ENCODE results near the gene PROSER2. TPM values are rescaled to one million over a fixed set of nuclear protein-coding genes. Genes with fewer than 3 reads are reported as not detected.
A peak's percentile ranks its signal among the peaks of the same experiment; 100 is the strongest.

PROSER2 gene
- polyA plus RNA-seq, 1 donor (not counting 4 experiments of a cell fraction or from before 2014, with no cell fraction given), result 10.2 TPM

- FAIRE-seq, result peak; percentile 92
- no peak for DNase-seq (ENCODE audit: low read depth, low spot score)
- Histone ChIP-seq H4K20me1 (ENCODE audit: control insufficient read depth, extremely low read depth, insufficient read depth, low read length) (peaks cover 2% of the 10 kb centered on the region), H3K9me3 (ENCODE audit: control insufficient read depth, low read depth, low read length) (no peaks in the 10 kb centered on the region), H3K36me3 (ENCODE audit: control insufficient read depth in 2 of 2, extremely low read depth in 1 of 2, insufficient read depth in 2 of 2, low read length in 2 of 2) (peaks cover 0 to 3% of the 10 kb centered on the region in 2 experiments), H3K4me3 (ENCODE audit: control insufficient read depth in 2 of 3, extremely low read depth in 1 of 3, insufficient read depth in 2 of 3, low read depth in 1 of 3, low read length in 3 of 3) (peak overlapping the region in 1 of 3 experiments; percentile 6), H3K4me2 (ENCODE audit: control insufficient read depth, extremely low read depth, insufficient read depth, low read depth, low read length) (peak overlapping the region; percentile 71), H3K9ac (ENCODE audit: control insufficient read depth, extremely low read depth, insufficient read depth, low read length) (peak overlapping the region; percentile 33), H3K4me1 (ENCODE audit: control insufficient read depth, extremely low read depth, insufficient read depth, low read length) (peaks cover 17% of the 10 kb centered on the region), H3K9me1 (ENCODE audit: control insufficient read depth, extremely low read depth, insufficient read depth, low read length) (no peaks in the 10 kb centered on the region), H3K79me2 (ENCODE audit: control insufficient read depth, insufficient read depth, low read length) (peaks cover 87% of the 10 kb centered on the region), H3K27ac (ENCODE audit: control insufficient read depth, insufficient read depth, low read length) (peak overlapping the region; percentile 47), H3K27me3 (ENCODE audit: control insufficient read depth, extremely low read depth, insufficient read depth, low read length) (no peaks in the 10 kb centered on the region), H2AFZ (ENCODE audit: control insufficient read depth, low read length) (no peak overlapping the region)
- TF ChIP-seq CTCF (optimal IDR thresholded peaks at IDR 0.05 in 1 of 3, IDR thresholded peaks at IDR 0.05 in 1 of 3, conservative IDR thresholded peaks at IDR 0.05 in 1 of 3; ENCODE audit: extremely low read depth in 1 of 3, insufficient read depth in 2 of 3, low read length in 3 of 3), result no peak
- no peak for TF ChIP-seq EZH2 (IDR thresholded peaks at IDR 0.05; ENCODE audit: low read length)
- dilution Hi-C loops (cut with MboI; ENCODE audit: extremely low pct_ligation_motif_present, low sequenced_read_pairs), result no loop called here
Observed at GRCh38 chr10:11830836-11831519, 7.8 kb downstream of the PROSER2 start.

GRCh38 chr10:11831520-11831951 is 8.4 kb downstream of the PROSER2 start:
- Histone ChIP-seq H3K4me3 (ENCODE audit: control insufficient read depth in 2 of 3, extremely low read depth in 1 of 3, insufficient read depth in 2 of 3, low read depth in 1 of 3, low read length in 3 of 3) (peak overlapping the region in 2 of 3 experiments; percentile 6), H3K4me1 (ENCODE audit: control insufficient read depth, extremely low read depth, insufficient read depth, low read length) (peaks cover 17% of the 10 kb centered on the region), H3K4me2 (ENCODE audit: control insufficient read depth, extremely low read depth, insufficient read depth, low read depth, low read length) (peak overlapping the region; percentile 71), H3K27ac (ENCODE audit: control insufficient read depth, insufficient read depth, low read length) (peak overlapping the region; percentile 47), H4K20me1 (ENCODE audit: control insufficient read depth, extremely low read depth, insufficient read depth, low read length) (no peaks in the 10 kb centered on the region), H2AFZ (ENCODE audit: control insufficient read depth, low read length) (no peak overlapping the region), H3K9me3 (ENCODE audit: control insufficient read depth, low read depth, low read length) (no peaks in the 10 kb centered on the region), H3K9ac (ENCODE audit: control insufficient read depth, extremely low read depth, insufficient read depth, low read length) (peak overlapping the region; percentile 33), H3K27me3 (ENCODE audit: control insufficient read depth, extremely low read depth, insufficient read depth, low read length) (no peaks in the 10 kb centered on the region), H3K79me2 (ENCODE audit: control insufficient read depth, insufficient read depth, low read length) (peaks cover 86% of the 10 kb centered on the region), H3K9me1 (ENCODE audit: control insufficient read depth, extremely low read depth, insufficient read depth, low read length) (no peaks in the 10 kb centered on the region), H3K36me3 (ENCODE audit: control insufficient read depth in 2 of 2, extremely low read depth in 1 of 2, insufficient read depth in 2 of 2, low read length in 2 of 2) (no peaks in the 10 kb centered on the region)
- DNase-seq (ENCODE audit: low read depth, low spot score), result no peak
- FAIRE-seq, result no peak
- dilution Hi-C loops (cut with MboI; ENCODE audit: extremely low pct_ligation_motif_present, low sequenced_read_pairs), result no loop called here
- TF ChIP-seq CTCF (optimal IDR thresholded peaks at IDR 0.05 in 1 of 3, IDR thresholded peaks at IDR 0.05 in 1 of 3, conservative IDR thresholded peaks at IDR 0.05 in 1 of 3; ENCODE audit: extremely low read depth in 1 of 3, insufficient read depth in 2 of 3, low read length in 3 of 3) (no peak), EZH2 (IDR thresholded peaks at IDR 0.05; ENCODE audit: low read length) (no peak)
